K562 (cell line): ENCODE measurements around the gene RAB31. TPM values are rescaled to one million over a fixed set of nuclear protein-coding genes. Genes with fewer than 3 reads are reported as not detected.

Experiments
- CCAR2 ChIP-seq: fragments of 200-400 bp; formaldehyde crosslinking; IDR thresholded peaks from 2 replicates; pipeline ENCODE4 v1.6.1; 2017; ENCODE audit warnings: mild to moderate bottlenecking, low read depth, low read length
- ETV5 ChIP-seq: sonication (generic); formaldehyde crosslinking; IDR thresholded peaks from 2 replicates; pipeline ENCODE4 v1.4.0; 2020; ENCODE audit warnings: low read depth, mild to moderate bottlenecking, missing genetic modification reagents
- HEY1 ChIP-seq: fragments of 250-450 bp; sonication (Bioruptor Pico); IDR thresholded peaks from 2 replicates; pipeline ENCODE4 v1.5.0; 2020; ENCODE audit warnings: mild to moderate bottlenecking, moderate library complexity, borderline replicate concordance
- HNRNPUL1 ChIP-seq: fragments of 200-400 bp; formaldehyde crosslinking; IDR thresholded peaks from 2 replicates; pipeline ENCODE4 v1.6.1; 2017; ENCODE audit warnings: low read length
- JUND ChIP-seq, 2 experiments: IDR thresholded peaks; 2 replicates in 1 of 2; 3 replicates in 1 of 2; pipeline ENCODE4 v1.6.1; 2011; ENCODE audit warnings: borderline replicate concordance in 2 of 2, low read depth in 2 of 2, low read length in 2 of 2, improper control_type of control experiment in 1 of 2, missing biosample characterization in 1 of 2, missing genetic modification characterization in 1 of 2, missing genetic modification reagents in 1 of 2
- POU5F1 ChIP-seq: fragments of 150-350 bp; IDR thresholded peaks from 2 replicates; pipeline ENCODE4 v1.6.1; 2014; ENCODE audit warnings: borderline replicate concordance, low read length, low read depth, mild to moderate bottlenecking; ENCODE audit not compliant: partially characterized antibody
- PRPF4 ChIP-seq: fragments of 200-400 bp; formaldehyde crosslinking; IDR thresholded peaks from one replicate; pipeline ENCODE4 v1.6.1; 2017; ENCODE audit warnings: low read length, low read depth, mild to moderate bottlenecking; ENCODE audit not compliant: insufficient read depth, poor library complexity, severe bottlenecking
- SRSF9 ChIP-seq: fragments of 200-400 bp; formaldehyde crosslinking; IDR thresholded peaks from 2 replicates; pipeline ENCODE4 v1.6.1; 2017; ENCODE audit warnings: low read depth, low read length, borderline replicate concordance
- TAL1 ChIP-seq: fragments of 450-650 bp; IDR thresholded peaks from 2 replicates; pipeline ENCODE4 v1.6.1; 2016; ENCODE audit warnings: mild to moderate bottlenecking
- TEAD4 ChIP-seq, 2 experiments: sonication (generic) in 1 of 2; formaldehyde crosslinking in 1 of 2; IDR thresholded peaks; 2 replicates each; pipeline versions ENCODE4 v1.6.1 to v1.8.0; 2012 to 2022; ENCODE audit warnings: borderline replicate concordance in 1 of 2, inconsistent platforms in 1 of 2, low read length in 1 of 2, mild to moderate bottlenecking in 1 of 2, missing genetic modification reagents in 1 of 2
- VEZF1 ChIP-seq: fragments of 200-800 bp; sonication (Bioruptor generic); IDR thresholded peaks from 2 replicates; pipeline ENCODE4 v1.6.1; 2017; ENCODE audit warnings: missing genetic modification characterization, missing compliant biosample characterization
- ZKSCAN3 ChIP-seq: fragments of 250-450 bp; sonication (Bioruptor Pico); IDR thresholded peaks from 2 replicates; pipeline ENCODE4 v1.4.0; 2020
- ZNF24 ChIP-seq: fragments of 450-650 bp; IDR thresholded peaks from 2 replicates; pipeline ENCODE4 v1.6.1; 2016
- ZNF518B ChIP-seq: fragments of 250-450 bp; sonication (Bioruptor Pico); IDR thresholded peaks from 2 replicates; pipeline ENCODE4 v1.5.0; 2021; ENCODE audit warnings: mild to moderate bottlenecking, moderate library complexity
- ZNF592 ChIP-seq: fragments of 450-650 bp; IDR thresholded peaks from 2 replicates; pipeline ENCODE4 v1.6.1; 2017; ENCODE audit warnings: antibody characterized with exemption, mild to moderate bottlenecking
- ZNF76 ChIP-seq: fragments of 250-450 bp; sonication (Bioruptor Pico); IDR thresholded peaks from 2 replicates; pipeline ENCODE4 v1.4.0; 2020; ENCODE audit warnings: mild to moderate bottlenecking, moderate library complexity, borderline replicate concordance
- polyA plus RNA-seq, 8 experiments: library from polyadenylated mRNA; depleted of rRNA in 4 of 8; stranded (reverse) in 5 of 8; unstranded in 3 of 8; fragments of >200 nt; fragmentation: Nextera tagmentation in 2 of 8; fragmentation: Illumina TruSeq in 1 of 8; extraction: Ambion mirVana in 2 of 8; extraction: Trizol in 1 of 8; gene quantifications; 2 replicates each; pipeline versions ENCODE4 v1.2.1 to v1.2.3, GENCODE V29; 2011 to 2014; ENCODE audit warnings: inconsistent platforms in 1 of 8, missing spikeins in 1 of 8
- total RNA-seq, 7 experiments: library from RNA; depleted of rRNA in 6 of 7; stranded (reverse); fragments of >200 nt in 6 of 7; fragmentation: Illumina TruSeq in 2 of 7; extraction: Trizol in 2 of 7; gene quantifications; 2 replicates each; pipeline versions ENCODE4 v1.2.1 to v1.2.3, GENCODE V29; 2011 to 2021; ENCODE audit warnings: low replicate concordance in 1 of 7
- TF ChIP-seq, protein P1 (sequence below): sonication (generic); formaldehyde crosslinking; IDR thresholded peaks from 2 replicates; pipeline ENCODE4 v1.8.0; 2022; ENCODE audit warnings: missing genetic modification reagents, mild to moderate bottlenecking, moderate library complexity, borderline replicate concordance

Gene RAB31
- total and polyA plus RNA-seq, 9 of the 15 experiments (the other 6 are each of a cell fraction or from before 2014, with no cell fraction given) = 20.7 to 70.4 (median 41.3) TPM

- TF ChIP-seq HEY1 (CRISPR knock-in tag) (no peak), POU5F1 (no peak), SRSF9 (no peak), ZKSCAN3 (peak; percentile 11; the same call in 1 of the 2 replicates), JUND (IDR thresholded peaks at IDR 0.05; ENCODE audit: borderline replicate concordance, low read depth, low read length) (no peak), JUND (tag; IDR thresholded peaks at IDR 0.05; ENCODE audit: borderline replicate concordance, low read depth, low read length) (no peak; the same call in 2 of the 3 replicates), HNRNPUL1 (no peak), ZNF518B (CRISPR knock-in tag) (no peak), ZNF76 (CRISPR knock-in tag) (peak; percentile 72; the same call in 1 of the 2 replicates), ZNF592 (peak; percentile 88), PRPF4 (no peak), ETV5 (CRISPR knock-in tag) (peak; percentile 69; the same call in 1 of the 2 replicates), TAL1 (peak; percentile 43; the same call in 1 of the 2 replicates), CCAR2 (no peak), ZNF24 (no peak), TEAD4 (IDR thresholded peaks at IDR 0.05; ENCODE audit: low read length) (peak; percentile 46), TEAD4 (CRISPR knock-in tag; IDR thresholded peaks at IDR 0.05; ENCODE audit: borderline replicate concordance) (no peak), VEZF1 (CRISPR knock-in tag) (no peak; the same call in 1 of the 2 replicates)
- TF ChIP-seq, protein P1, sequence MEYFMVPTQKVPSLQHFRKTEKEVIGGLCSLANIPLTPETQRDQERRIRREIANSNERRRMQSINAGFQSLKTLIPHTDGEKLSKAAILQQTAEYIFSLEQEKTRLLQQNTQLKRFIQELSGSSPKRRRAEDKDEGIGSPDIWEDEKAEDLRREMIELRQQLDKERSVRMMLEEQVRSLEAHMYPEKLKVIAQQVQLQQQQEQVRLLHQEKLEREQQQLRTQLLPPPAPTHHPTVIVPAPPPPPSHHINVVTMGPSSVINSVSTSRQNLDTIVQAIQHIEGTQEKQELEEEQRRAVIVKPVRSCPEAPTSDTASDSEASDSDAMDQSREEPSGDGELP (CRISPR knock-in tag) = peak; percentile 15; the same call in 1 of the 2 replicates
Measured at GRCh38 chr18:9758624-9759075, 50.5 kb downstream of the RAB31 start (continued).
